Heart left ventricle (tissue), 16 donors: ENCODE data around the gene OGFOD3. TPM values are rescaled to one million over a fixed set of nuclear protein-coding genes. Genes with fewer than 3 reads are reported as not detected.
"Not testable (repeated sequence)": the region's sequence is repeated elsewhere in the genome, so short reads cannot be mapped to it uniquely, and the experiment has no call there.

ENCODE experiments used
- ATAC-seq, 4 donors: fragments of 200-7000 bp; cut with Tn5 transposase; one replicate each; pipeline ENCODE4 v1.9.1; 2020 to 2022; ENCODE audit warnings: moderate library complexity in 4 of 4, mild to moderate bottlenecking in 3 of 4, moderate number of reproducible peaks in 1 of 4
- DNase-seq, 5 donors: peaks; one replicate each; pipeline ENCODE4 v3.0.0-alpha.2; 2020
- H3K27ac ChIP-seq, 12 donors: fragments of 200-600 bp; sonication (generic) in 4 of 12; one replicate each; pipeline versions ENCODE4 v1.5.0 to v1.8.0; 2016 to 2022; ENCODE audit warnings: mild to moderate bottlenecking in 2 of 12
- H3K27me3 ChIP-seq, 9 donors: fragments of 200-600 bp; sonication (generic) in 2 of 9; one replicate each; pipeline versions ENCODE4 v1.5.1 to v1.8.0; 2016 to 2022; ENCODE audit warnings: mild to moderate bottlenecking in 3 of 9
- H3K36me3 ChIP-seq, 9 donors: fragments of 200-600 bp; sonication (generic) in 2 of 9; one replicate each; pipeline versions ENCODE4 v1.5.0 to v1.8.0; 2018 to 2022; ENCODE audit warnings: mild to moderate bottlenecking in 2 of 9
- H3K4me1 ChIP-seq, 12 donors: fragments of 200-600 bp; sonication (generic) in 4 of 12; one replicate each; pipeline versions ENCODE4 v1.5.0 to v1.8.0; 2016 to 2022; ENCODE audit warnings: mild to moderate bottlenecking in 3 of 12
- H3K4me3 ChIP-seq, 12 donors: fragments of 200-600 bp; sonication (generic) in 4 of 12; one replicate each; pipeline versions ENCODE4 v1.5.0 to v1.8.0; 2017 to 2022; ENCODE audit warnings: mild to moderate bottlenecking in 9 of 12, moderate library complexity in 4 of 12
- H3K9me3 ChIP-seq, 12 donors: fragments of 200-600 bp; sonication (generic) in 4 of 12; one replicate each; pipeline versions ENCODE4 v1.5.0 to v1.8.0; 2016 to 2022; ENCODE audit warnings: mild to moderate bottlenecking in 1 of 12
- CTCF ChIP-seq, 12 donors: fragments of 200-600 bp; sonication (generic) in 4 of 12; IDR thresholded peaks; one replicate each; pipeline versions ENCODE4 v1.5.0 to v1.8.0; 2018 to 2022; ENCODE audit warnings: antibody characterized with exemption in 12 of 12, mild to moderate bottlenecking in 5 of 12
- POLR2A ChIP-seq, 2 donors: fragments of 450-650 bp; IDR thresholded peaks; one replicate each; pipeline ENCODE4 v1.6.1; 2017; ENCODE audit warnings: antibody characterized with exemption in 2 of 2, mild to moderate bottlenecking in 2 of 2, moderate library complexity in 2 of 2
- WGBS, 4 donors: extraction: QIAGEN DNeasy Blood & Tissue Kit in 2 of 4; methylation state at CpG; one replicate each; pipeline versions ENCODE4 v1.1.5 to v1.1.7; 2013 to 2018; 5-methylcytosine and 5-hydroxymethylcytosine counted together
- intact Hi-C, 10 donors: fragments of 100-400 bp; cut with DNase I; formaldehyde crosslinking; loops; one replicate each; pipeline versions ENCODE4 v1.11.1 to v1.14.2; 2022
- polyA plus RNA-seq, 2 donors: library from polyadenylated mRNA; stranded (reverse); fragments of 200-250 nt; gene quantifications; one replicate each; pipeline ENCODE4 v1.2.3, GENCODE V29; 2013
- total RNA-seq, 9 donors: library from RNA; depleted of rRNA in 2 of 9; stranded (reverse); fragments of >200 nt in 2 of 9; fragmentation: NEBNext Ultra II Directional in 3 of 9; extraction: Animal tissue kit (Norgen Biotek cat#: 25700) in 3 of 9; gene quantifications; one replicate each; pipeline versions ENCODE4 v1.1.0 to v1.2.4, GENCODE V29; 2016 to 2023
- donor health status: ischemic (EF 13 %, LVEDD 7.1; RV severe dilation, severe dysfunction).
- donor health status: healthy with polysubstance abuse.
- donor health status: DM: no; HTN: yes; CAD: no.
- donor health status: DM: no; HTN: no; CAD: no.
- donor health status: ischemic (EF 25% LVEDD 6.9; RV normal size, moderate dysfunction).
- donor health status: ischemic (EF 25% LVEDD 5.7; RV mildly dilated, moderate dysfunction).
- donor health status: healthy.
- donor health status: DM: yes; HTN: yes; CAD: no.
- donor health status: ischemic (EF 35%, LVEDD 5.7; RV mildly dilated, moderate dysfunction).
- donor health status: nonischemic (EF 11% LVEDD 7.7; RV severe dilation, severe dysfunction).
- donor health status: DM: yes; HTN: yes; CAD: no.
- donor health status: PGD.
- donor health status: ischemic (EF 29% LVEDD 5.4; RV normal size, mild dysfunction).
- donor health status: nonischemic (EF 23%, LVEDD 6.1; RV moderate dilation, normal function).

Gene OGFOD3
- total and polyA plus RNA-seq, 11 donors = 22.6 to 38.5 (median 29.3) TPM

GRCh38 chr17:82463925-82464566 is 45.7 kb upstream of the OGFOD3 start:
- Histone ChIP-seq H3K36me3 (peaks cover 0 to 93% (median 84%) of the 10 kb centered on the region in 9 donors), H3K9me3 (no peaks in the 10 kb centered on the region), H3K27me3 (no peaks in the 10 kb centered on the region), H3K4me1 (peaks cover 0 to 40% (median 25%) of the 10 kb centered on the region in 12 donors), H3K4me3 (no peak overlapping the region), H3K27ac (peak overlapping the region in 10 of 12 donors; percentile 19 to 59 (median 44))
- WGBS, 4 donors = 35 to 51% (median 40%) methylated on average over 7 of the region's 7 CpGs
- TF ChIP-seq CTCF (IDR thresholded peaks at IDR 0.05) (no peak), POLR2A (IDR thresholded peaks at IDR 0.05) (no peak)
- ATAC-seq (peak in 3 of 4 donors; percentile 31 to 45 (median 35)), DNase-seq (no peak)
- intact Hi-C loops = no loop called here

- Histone ChIP-seq H3K4me3 (no peak overlapping the region), H3K4me1 (peaks cover 0 to 40% (median 26%) of the 10 kb centered on the region in 12 donors), H3K27me3 (no peaks in the 10 kb centered on the region), H3K27ac (peak overlapping the region in 8 of 12 donors; percentile 5 to 59 (median 40)), H3K9me3 (no peaks in the 10 kb centered on the region), H3K36me3 (peaks cover 0 to 86% (median 78%) of the 10 kb centered on the region in 9 donors)
- DNase-seq (no peak), ATAC-seq (no peak)
- no peak for TF ChIP-seq CTCF (IDR thresholded peaks at IDR 0.05)
- no peak for TF ChIP-seq POLR2A (IDR thresholded peaks at IDR 0.05)
- intact Hi-C loops = no loop called here
- 65 to 80% (median 78%) methylated on average over 6 of the region's 6 CpGs for WGBS, 4 donors
Measured at GRCh38 chr17:82463391-82463790, 45.0 kb upstream of the OGFOD3 start.

- no peak overlapping the region for H3K4me3 ChIP-seq
- peaks cover 3 to 48% (median 34%) of the 10 kb centered on the region in 12 donors for H3K4me1 ChIP-seq
- peak overlapping the region in 2 of 12 donors; percentile 15 to 41 for H3K27ac ChIP-seq
- ATAC-seq = no peak
- H3K27me3 ChIP-seq = no peaks in the 10 kb centered on the region
- TF ChIP-seq POLR2A (IDR thresholded peaks at IDR 0.05) (no peak), CTCF (IDR thresholded peaks at IDR 0.05) (no peak)
- 60 to 71% (median 65%) methylated on average over 10 of the region's 10 CpGs for WGBS, 4 donors
- no peak for DNase-seq
- intact Hi-C loops = no loop called here
- peaks cover 0 to 72% (median 64%) of the 10 kb centered on the region in 9 donors for H3K36me3 ChIP-seq
- H3K9me3 ChIP-seq = no peaks in the 10 kb centered on the region
Measured at GRCh38 chr17:82461827-82462524, 43.6 kb upstream of the OGFOD3 start.

GRCh38 chr17:82459936-82460335 is 41.5 kb upstream of the OGFOD3 start:
- Histone ChIP-seq H3K4me3 (peak overlapping the region in 5 of 12 donors; percentile 72 to 95 (median 93)), H3K36me3 (peaks cover 0 to 52% (median 43%) of the 10 kb centered on the region in 9 donors), H3K4me1 (peaks cover 3 to 55% (median 39%) of the 10 kb centered on the region in 12 donors)
- DNase-seq, ATAC-seq, H3K27me3 ChIP-seq, H3K27ac ChIP-seq, H3K9me3 ChIP-seq: not testable (repeated sequence)
- intact Hi-C loops = loop anchor here in 1 of 10 donors (5.0 kb wide), 1 partner anchor 37 kb away; no protein-coding TSS in a partner anchor
- WGBS, 4 donors = 93 to 96% (median 95%) methylated on average over 9 of the region's 9 CpGs
